GM18526 (cell line): ENCODE results near the gene NINL.

Experiments used
- POLR2A ChIP-seq: IDR thresholded peaks from 3 replicates; pipeline ENCODE4 v1.6.1; 2011; ENCODE audit not compliant: insufficient read length; ENCODE audit errors: extremely low read depth

The NINL gene

GRCh38 chr20:25470045-25470444 is 115.3 kb downstream of the NINL start:
- no peak for TF ChIP-seq POLR2A

DNA sequence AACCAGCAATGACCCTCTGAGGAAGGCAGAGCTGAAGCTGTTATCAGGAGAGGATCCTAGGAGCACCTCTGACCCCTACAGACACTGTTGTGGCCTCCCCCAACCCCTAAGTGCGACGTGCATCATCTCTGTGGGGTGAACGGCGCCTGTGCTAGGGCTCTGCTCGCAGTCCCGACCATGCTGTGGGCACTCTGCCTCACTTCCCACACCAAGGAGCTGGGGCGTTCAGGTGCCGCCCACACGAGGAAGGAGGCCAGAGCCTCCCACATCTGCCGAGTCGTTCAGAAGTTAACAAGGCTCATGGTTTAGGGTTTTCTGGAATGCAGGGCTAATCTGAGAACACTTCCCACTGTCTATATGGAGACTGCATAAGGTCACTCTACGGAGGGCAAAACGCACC is 115.8 kb downstream of the NINL start:
- no peak for TF ChIP-seq POLR2A

- TF ChIP-seq POLR2A: no peak
These were observed 116.9 kb downstream of the NINL start for GRCh38 chr20:25468126-25469075.

DNA sequence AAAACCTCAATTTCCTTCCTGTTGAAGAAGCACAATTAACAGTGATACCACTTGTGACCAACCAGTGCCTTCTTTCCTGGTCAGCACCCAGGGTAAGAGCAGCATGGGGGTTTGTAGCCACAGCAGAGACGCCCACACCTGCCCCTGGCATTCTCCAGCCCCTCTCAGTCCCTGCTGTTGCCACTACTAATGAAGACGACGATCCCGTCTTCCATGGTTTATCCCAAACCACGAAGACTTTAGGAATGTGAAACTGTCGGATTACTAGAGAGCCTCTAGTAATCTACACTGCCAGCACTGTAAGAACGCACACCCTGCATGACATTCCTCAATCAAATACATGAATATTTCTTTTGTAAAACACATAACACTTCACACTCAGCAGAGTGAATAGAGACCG is 117.9 kb downstream of the NINL start:
- no peak for TF ChIP-seq POLR2A

- TF ChIP-seq POLR2A: no peak
These were observed 118.5 kb downstream of the NINL start for GRCh38 chr20:25466846-25467245.

GRCh38 chr20:25465243-25466135 is 119.8 kb downstream of the NINL start:
- no peak for TF ChIP-seq POLR2A

DNA sequence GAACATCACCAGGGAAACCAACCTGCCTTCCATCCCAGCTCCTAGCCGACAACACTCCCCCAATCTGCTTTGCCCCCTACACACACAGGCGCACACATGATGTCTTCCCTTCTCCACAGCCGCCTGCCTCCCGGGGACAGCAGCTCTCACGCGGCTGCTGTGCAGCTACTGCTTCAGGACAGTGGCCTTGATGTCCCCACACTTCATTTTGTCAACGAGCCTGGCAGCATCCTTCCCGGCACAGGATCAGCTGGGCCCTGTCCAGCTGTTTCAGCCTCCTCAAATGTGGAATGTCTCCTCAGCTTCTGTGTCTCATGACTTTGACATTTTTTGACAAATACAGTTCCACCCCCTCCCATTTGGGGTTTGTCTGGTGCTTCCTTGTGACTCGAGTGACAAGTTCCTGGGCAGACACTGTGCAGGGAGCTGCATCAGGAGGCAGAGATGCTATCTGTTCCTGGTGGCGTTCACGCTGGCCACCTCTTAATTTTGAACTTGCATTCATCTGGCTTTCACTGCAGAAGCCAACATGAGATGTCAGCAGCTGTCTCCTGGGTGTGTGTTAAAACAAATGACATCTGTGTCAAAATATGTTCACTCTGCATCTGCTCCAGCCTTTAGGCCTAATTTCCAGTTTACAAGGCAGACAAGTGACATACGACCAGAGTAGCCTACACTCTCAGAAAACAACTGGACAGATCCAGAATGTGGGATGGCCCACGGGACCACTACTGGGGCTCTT is 120.7 kb downstream of the NINL start:
- no peak for TF ChIP-seq POLR2A

DNA sequence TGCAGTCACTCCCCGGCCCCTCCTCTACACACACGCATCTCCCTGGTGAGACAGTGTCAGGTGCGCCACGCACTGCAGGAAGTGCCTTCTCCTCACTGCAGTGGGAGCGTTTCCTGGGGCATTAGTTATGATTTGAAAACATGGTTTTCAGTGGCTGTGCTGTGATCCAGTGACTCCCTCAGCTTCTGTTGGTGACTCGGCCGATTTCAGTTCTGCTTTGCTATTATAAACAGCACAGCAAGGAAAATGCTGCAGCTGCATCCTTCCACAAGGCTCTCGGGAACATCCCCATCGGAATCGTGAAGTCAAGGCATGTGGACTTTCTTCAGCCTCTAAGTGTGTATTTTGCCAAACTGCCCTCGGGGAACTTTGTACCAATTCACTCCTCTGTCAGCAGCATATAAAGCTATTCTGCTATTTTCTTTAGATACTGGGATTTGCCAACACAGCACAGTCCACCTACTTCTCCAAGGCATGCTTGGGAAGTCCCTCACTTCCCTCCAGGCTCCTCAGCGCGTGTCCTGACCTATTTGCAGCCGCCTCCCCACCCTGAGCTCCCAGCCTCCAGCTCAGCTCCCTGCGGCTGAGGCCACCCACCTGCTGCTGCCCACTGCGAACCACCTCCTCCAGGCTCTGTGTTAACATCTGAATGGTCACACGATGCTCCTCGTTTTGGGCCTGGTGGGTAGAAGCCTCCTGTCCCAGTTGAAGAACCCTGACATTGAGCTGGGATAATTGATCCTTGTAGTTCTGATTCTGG is 123.4 kb downstream of the NINL start:
- no peak for TF ChIP-seq POLR2A

- no peak for TF ChIP-seq POLR2A
These were observed 124.1 kb downstream of the NINL start for GRCh38 chr20:25461281-25461650.

DNA sequence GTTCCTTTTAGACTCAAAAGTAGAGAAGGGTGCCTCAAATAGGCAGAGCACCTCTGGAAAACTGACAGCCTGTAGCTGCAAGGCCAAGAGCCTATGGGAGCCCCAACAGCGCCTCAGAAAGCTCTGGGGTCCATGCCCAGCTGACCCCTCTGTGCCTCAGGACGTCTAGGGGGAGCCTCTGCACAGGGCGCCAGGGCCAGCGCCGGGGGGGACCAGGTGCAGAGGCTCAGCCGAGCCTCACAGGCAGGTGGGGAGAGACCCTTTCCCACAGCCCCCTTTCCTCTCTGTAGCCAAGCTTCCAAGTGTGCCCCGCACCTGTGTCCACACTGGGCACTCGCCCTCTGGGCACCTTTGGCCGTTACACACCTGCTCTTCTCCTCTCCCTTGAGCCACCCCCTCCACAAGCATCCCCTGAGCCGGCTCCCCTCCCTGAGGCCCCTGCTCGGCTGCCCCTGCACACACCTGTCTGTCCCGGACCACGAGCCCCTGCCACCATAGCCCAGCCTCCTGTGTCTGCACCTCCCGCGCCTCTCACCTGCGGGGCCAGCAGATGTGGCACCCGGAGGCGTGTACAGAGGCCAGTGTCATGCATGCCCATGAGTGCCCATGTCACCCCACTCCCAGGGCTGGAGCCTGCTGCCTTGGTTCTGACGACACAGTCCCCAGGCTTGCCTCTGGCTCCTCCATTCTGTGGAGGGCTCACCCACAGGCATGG is 124.6 kb downstream of the NINL start:
- no peak for TF ChIP-seq POLR2A

GRCh38 chr20:25459916-25460535 is 125.3 kb downstream of the NINL start:
- no peak for TF ChIP-seq POLR2A

DNA sequence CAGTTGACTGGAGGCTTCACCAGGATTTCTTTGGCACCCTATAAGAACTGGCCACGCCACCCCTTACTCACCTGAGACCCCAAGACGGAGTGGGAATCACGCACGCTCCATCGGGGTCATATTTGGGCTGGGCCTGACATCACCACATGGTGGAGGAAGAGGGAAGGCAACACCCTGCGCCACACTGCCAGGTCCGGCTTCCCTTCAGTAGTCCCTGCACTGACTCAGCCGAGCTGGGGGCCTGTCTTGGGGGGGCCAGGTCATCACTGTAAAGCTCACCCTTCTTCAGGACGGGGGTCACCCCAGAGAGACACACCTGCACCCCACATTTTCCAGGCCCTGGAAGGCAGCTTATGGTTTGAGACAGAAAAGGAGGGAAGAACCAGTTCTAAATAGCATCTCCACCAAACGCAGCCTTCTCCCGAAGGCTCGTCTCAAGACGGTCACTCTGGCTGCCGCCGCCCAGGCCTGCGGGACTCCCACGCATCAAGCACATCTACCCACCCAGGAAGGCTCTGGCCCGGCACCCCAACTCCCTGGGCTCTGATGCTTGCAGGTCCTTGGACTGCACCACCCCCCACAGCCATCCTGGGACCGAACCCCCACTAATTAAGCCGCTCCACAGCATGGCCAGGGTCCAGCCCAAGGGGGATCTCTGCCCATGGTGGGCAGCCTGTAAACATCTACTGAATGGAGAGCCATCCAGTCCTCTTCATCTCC is 126.1 kb downstream of the NINL start:
- no peak for TF ChIP-seq POLR2A

- no peak for TF ChIP-seq POLR2A
These were observed 127.2 kb downstream of the NINL start for GRCh38 chr20:25457886-25458680.
